GM12874 (cell line): ENCODE data around the gene ZXDB.

Experiments used
- TF ChIP-seq, protein P1 (sequence below): IDR thresholded peaks from 2 replicates; pipeline ENCODE4 v1.5.1; 2011; ENCODE audit warnings: low read depth, mild to moderate bottlenecking, control low read depth, low read length, moderate library complexity; ENCODE audit not compliant: insufficient read depth

The ZXDB gene

DNA sequence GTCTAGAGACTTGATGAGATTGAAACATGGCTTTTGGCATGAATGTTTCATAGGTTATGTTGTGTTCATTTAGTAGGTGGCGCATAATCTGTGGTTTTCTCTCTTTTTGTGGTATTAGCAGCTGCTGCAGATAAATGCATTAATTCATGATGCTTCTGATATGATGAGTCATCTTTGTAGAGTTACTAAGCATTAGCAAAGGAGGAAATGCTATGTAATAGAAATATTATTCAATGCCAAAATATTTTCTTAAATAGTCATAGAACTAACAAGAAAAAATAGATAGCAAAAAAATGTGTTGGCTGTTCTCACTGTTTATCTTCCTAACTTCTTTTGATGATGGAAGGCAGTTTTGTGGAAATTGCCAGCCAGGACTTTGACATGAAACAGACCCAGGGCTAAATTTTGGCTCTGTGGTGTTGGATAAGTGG lies 3.6 kb downstream of the ZXDB start:
- TF ChIP-seq, protein P1, sequence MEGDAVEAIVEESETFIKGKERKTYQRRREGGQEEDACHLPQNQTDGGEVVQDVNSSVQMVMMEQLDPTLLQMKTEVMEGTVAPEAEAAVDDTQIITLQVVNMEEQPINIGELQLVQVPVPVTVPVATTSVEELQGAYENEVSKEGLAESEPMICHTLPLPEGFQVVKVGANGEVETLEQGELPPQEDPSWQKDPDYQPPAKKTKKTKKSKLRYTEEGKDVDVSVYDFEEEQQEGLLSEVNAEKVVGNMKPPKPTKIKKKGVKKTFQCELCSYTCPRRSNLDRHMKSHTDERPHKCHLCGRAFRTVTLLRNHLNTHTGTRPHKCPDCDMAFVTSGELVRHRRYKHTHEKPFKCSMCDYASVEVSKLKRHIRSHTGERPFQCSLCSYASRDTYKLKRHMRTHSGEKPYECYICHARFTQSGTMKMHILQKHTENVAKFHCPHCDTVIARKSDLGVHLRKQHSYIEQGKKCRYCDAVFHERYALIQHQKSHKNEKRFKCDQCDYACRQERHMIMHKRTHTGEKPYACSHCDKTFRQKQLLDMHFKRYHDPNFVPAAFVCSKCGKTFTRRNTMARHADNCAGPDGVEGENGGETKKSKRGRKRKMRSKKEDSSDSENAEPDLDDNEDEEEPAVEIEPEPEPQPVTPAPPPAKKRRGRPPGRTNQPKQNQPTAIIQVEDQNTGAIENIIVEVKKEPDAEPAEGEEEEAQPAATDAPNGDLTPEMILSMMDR, result no peak

DNA sequence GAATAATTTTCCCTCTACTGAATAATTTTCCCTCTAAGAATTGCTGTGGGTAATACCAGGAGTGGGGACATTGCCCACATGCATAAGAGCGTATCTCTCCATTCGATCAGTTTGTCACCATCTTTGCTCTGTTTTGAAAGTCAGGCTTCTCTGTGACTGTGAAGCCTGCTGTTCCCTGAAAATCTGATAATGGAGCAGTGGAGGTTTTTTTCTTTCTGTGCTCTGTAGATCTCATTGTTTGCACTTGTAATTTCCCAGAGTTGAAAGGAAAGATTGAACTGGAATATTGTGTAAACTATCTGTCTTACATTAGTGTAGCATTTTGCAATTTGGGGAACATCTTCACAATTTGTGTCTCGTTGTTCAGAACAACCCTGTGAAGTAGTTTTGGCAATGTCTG lies 4.3 kb downstream of the ZXDB start:
- TF ChIP-seq, protein P1, result no peak

DNA sequence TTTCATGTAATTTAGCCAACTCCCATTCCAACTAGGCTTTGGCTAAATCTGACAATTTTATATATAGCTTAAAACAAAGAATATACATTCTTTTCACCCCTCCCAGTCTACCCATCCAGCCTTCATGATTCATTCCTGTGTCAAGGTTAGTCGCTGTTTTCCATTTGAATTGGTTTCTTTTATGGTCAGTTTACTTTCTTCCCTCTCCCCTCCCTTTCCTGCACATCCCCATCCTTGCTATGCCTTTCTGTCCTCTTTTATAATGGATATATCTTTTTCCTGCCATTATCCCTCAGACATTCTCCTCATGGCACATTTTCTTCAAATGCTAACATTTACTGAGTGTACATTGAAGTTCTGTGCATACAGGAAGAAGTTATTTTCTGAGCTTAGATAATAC lies 4.7 kb downstream of the ZXDB start:
- TF ChIP-seq, protein P1, result no peak

DNA sequence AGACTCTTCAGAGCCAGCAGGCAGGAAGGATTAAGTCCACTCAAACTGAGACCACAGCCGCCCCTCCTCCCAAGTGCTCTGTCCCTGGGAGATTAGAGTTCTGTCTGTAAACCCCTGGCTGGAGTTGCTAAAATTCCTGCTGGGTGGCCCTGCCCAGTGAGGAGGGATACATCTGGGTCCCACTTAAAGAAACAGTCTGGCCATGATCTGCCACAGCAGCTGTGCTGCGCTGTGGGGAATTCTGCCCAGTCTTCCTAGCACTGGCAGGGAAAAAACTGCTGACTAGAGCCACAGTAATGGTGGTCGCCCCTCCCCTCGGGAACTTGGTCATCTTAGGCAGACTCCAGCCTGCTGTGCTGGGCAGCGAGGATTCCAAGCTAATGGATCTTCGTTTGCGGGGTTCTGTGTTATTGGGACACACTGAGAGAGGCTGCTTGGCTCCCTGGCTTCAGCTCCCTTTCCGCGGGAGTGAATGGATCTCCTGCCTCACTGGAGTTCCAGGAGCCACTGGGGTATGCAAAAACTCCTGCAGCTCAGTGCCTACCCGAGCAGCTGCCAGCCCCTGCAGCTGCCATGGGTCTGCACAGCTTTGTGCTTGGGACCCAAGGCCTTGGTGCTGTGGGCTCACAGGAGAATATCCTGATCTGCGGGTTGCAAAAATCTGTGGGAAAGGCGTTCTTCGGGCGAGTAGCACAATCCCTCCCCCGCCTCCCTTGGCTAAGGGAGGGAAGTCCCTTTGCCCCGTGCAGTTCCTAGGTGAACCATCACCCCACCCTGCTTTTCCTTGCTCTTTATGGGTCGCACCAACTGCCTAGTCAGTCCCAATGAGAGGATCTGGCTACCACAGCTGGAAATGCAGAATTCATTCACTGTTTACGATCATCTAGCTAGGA lies 15.7 kb downstream of the ZXDB start:
- TF ChIP-seq, protein P1, result no peak

DNA sequence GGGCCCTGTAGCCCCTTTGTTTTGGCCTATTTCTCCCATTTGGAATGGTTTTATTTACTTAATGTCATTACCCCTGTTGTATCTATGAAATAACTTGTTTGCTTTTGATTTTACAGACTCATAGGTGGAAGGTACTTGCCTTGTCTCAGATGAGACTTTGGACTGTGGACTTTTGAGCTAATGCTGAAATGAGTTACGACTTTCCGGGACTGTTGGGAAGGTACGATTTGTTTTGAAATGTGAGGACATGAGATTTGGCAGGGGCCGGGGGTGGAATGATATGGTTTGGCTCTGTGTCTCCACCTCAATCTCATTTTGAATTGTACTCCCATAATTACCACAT lies 48.8 kb downstream of the ZXDB start:
- TF ChIP-seq, protein P1, result no peak

DNA sequence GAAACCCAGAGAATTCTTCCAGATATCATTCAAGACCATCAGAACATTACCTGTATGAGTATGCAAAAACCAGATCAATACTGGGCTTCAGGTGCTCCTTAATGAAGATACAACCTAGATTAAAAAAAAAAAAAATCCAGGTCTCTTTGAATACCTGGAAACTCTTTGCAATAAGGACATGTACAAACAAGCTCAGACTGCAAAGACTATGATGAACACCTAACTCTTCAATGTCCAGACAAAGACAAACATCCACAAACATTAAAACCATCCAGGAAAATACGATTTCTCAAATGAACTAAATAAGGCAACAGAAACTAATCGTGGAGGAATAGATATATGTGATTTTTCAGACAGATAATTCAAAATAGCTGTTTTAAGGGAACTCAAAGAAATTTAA lies 49.5 kb downstream of the ZXDB start:
- TF ChIP-seq, protein P1, result no peak

DNA sequence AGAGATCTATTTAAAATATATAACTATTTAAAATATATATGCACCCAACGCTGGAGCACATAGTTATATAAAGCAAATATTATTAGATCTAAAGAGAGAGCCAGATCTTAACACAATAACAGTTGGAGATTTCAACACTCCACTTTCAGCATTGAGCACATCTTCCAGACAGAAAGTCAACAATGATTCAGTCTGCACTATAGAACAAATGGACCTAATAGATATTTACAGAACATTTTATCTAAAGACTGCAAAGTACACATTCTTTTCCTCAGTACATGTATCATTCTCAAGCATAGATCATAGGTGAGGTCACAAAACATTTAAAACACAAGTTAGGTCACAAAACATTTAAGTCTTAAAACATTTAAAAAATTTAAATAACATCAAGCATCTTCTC lies 51.9 kb downstream of the ZXDB start:
- TF ChIP-seq, protein P1, result no peak
